NCI-H69 (cell line): ENCODE results near the gene DLX1.
"Not testable (repeated sequence)": the region's sequence is repeated elsewhere in the genome, so short reads cannot be mapped to it uniquely, and the experiment has no call there.

ENCODE experiments used
- DNase-seq: peaks from one replicate; lab custom pipeline; 2025; lab: John Stamatoyannopoulos, UW

Gene DLX1

DNA sequence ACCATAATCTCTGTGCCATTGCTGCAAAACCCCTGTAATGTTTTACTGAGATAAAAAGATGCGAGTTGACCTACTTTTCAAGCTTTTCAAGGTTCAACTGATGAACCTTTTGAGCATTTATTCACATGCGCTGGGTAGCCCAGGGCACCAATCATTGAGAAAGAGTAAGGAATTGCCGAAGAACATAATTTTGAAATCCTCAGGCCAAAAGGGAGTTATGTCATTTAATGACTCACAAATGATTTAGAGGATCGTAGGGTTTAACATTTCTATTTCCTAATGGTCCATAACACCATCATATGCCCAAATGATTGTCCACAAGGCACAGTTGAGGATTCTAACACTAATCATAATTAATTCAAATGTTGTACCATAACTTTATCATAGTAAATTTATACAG is 20.2 kb upstream of the DLX1 start:
- no peak for DNase-seq

DNA sequence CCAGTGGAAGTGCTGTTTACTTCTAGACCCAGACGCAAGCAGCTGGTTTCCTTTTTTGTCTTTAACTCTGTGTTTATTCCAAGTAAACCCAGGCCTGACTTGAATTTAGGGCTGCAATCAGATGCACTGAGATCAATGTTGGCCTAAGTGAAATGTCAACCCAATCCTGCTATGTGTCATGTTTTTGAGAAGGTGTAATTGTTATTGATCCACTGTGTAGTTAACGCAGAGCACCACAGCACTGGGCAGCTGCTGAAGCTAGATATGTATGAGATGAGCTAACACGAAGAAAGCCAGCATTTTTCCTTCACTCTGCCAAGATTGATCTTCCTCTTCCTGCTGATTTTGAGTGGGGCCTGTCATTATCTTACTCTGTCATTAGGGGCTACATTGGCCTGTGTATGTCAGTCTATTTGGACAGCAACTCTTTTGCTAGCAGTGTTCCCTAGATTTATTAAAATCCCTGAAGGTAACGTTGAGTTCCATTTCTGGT is 18.9 kb upstream of the DLX1 start:
- peak; percentile 53 for DNase-seq

DNA sequence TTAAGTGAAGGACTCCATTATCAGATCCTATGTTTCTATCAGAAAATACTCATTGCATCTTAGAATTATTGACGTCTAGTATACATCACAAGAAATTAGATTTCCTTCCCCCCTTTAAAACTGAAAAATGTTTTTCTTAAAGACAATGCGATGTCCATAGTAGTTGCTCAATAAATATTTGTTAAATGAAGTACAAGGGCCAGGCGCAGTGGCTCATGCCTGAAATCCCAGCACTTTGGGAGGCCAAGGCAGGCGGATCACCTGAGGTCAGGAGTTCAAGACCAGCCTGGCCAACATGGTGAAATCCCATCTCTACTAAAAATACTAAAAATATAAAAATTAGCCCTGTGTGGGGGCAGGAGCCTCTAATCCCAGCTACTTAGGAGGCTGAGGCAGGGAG is 17.4 kb upstream of the DLX1 start:
- DNase-seq = not testable (repeated sequence)

DNA sequence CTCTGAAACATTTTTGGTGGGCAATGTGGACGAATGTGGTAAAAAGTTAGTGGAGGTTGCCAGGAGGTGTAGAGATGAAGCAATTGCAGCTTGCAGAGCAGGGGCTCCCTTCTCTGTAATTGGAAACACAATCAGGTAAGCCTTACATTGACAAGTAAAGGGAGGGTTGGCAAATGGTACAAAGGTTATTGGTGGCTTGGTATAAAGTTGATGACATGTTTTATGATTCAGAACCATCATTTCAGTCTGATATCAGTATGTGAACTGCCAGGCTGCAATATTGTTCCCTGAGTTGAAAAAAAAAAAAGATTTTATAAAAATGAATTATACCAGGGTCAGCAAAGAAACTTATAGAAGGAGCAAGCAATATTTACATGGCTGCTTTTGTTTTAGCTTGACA is 14.4 kb upstream of the DLX1 start:
- peak; percentile 43 for DNase-seq

- DNase-seq = peak; percentile 82
Measured at GRCh38 chr2:172072303-172072702, 13.0 kb upstream of the DLX1 start.

DNA sequence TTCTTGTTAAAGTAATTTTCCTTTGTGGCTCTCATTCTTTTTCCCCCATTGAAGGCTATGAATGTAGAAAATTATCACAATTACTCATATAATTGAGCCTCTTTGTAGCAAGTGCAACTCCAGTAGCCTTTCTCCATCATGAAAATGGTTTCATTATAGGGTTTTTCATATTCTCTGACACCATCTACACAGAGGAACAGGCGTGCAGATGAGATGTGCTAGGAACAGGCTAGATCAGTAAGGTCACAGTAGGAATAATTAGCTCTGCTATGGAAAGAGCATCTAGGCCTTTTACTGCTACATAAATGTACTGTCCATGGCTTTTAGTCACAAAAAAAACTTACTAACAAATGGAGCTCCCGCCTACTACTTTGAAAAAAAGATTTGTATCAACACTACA is 12.6 kb upstream of the DLX1 start:
- peak; percentile 62 for DNase-seq

DNA sequence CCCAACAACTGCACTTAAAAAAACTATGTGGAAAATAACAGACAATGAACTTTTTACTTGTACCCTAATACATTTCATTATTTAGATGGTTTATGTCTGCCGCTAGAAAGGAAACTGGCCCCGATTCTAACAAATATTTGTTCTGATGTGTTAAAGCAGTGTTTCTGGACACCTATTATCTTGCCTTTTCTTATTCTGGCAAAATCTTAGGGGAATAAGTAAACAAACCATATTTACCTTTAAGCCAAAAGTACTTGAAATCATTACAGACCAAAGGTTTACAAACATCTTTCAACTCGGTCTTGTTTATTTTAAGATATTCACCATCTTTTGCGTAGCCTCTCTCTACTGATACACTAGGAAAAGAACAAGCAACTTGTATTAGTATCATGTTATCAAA is 11.8 kb upstream of the DLX1 start:
- no peak for DNase-seq

DNA sequence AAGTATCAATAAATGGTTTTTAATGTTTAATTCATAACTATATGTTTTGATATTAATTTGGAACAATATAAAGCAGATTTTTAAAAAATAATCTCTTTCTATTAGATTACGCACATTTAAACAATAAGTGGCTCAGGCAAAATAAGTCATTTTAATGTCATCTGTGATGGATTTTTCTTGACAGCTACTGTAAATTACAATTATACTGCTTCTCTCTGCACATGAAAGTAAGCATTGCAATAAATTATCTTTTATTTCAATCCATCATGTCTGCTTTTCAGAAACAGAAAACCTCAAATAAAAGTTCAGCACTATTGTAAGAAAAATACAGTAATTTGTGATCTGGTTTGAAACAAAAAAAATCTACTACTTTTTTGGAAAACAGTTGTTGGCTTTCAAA is 11.1 kb upstream of the DLX1 start:
- no peak for DNase-seq

GRCh38 chr2:172079416-172079815 is 5.9 kb upstream of the DLX1 start:
- no peak for DNase-seq

DNA sequence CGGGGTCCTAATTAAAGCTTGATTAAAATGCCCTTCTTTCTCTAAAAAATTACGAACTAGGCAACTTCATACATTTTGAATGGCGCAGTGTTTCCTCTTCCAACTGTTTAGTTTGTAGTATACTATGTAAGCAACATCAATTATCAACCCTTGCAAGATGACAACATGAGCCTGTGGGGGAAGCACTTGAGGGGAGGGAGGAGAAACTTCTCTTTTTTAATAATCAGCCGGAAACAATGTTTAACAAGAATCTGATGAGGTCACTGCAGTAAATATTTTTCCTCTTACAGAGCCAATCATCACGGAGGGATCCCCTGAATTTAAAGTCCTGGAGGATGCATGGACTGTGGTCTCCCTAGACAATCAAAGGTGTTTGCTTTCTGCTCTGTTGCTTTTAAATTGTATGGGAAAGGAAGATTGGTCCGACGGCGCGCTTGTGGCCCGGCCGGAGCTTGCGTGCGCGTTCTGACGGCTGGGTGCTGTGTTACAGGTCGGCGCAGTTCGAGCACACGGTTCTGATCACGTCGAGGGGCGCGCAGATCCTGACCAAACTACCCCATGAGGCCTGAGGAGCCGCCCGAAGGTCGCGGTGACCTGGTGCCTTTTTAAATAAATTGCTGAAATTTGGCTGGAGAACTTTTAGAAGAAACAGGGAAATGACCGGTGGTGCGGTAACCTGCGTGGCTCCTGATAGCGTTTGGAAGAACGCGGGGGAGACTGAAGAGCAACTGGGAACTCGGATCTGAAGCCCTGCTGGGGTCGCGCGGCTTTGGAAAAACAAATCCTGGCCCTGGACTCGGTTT is 5.3 kb upstream of the DLX1 start:
- peak; percentile 68 for DNase-seq

DNA sequence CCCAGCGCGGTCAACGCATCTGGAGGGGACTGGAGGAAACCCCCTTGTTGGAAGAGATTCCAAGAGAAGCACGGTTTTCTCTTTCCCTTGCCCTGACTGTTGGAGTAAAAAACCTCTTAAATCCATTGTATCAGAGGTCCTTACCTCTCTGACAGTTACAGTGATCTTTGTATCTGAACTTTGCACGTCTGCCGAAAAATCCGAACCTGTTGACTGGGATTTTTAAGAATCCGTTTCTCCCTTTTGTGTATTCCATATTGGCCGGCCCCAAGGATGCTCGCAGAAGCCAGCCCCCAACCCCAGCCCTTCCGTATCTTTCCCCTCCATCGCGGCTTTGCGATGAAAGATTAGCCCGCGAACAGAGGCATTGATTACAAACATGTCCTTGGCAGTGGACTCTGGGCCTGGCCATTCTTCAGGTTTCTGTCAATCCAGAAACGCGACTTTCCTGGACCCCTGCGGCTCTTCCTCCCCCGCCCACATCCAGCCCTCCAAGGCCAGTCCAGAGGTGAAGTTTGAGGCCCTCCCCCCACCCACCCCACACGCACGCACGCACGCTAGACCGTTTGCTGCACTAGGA is 4.6 kb upstream of the DLX1 start:
- peak; percentile 44 for DNase-seq

DNA sequence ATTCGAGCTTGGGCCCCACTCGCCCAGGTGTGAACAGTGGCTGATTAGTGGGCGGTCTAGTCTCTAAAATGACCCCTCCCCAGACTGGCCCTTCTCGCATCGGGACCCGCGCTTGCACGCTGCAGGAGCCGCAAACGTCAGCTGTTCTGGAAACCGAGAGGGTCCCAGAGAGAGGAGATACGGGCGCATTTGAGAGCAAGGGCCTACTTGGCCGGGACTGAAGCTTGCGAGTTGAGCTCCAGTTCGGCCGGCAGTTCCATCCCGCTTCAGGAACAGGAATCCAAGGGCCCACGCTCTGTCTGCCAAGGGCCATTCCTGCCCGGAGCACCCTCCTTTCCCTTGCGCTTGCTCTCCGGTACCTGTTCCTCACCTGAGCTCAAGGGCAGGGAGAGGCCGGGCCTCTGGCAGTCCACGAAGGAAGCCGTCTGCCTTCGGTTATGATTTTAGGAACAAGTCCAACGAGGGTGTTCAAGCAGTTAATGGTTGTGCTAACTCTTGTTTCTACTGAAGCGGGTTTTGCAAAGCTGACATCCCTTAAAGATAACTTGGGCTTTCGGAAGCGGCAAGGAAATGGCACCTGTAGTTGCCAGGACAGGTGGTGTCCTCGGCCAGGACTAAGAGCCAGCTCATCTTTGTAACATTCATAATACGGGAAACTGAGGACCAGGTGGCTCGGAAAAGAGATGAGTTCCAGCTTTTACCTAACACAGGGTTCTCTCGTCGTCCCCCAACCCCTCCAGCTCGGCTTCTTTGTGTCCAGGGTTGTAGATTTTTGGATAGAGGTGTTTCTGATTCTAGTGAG is 3.9 kb upstream of the DLX1 start:
- DNase-seq = peak; percentile 55

DNA sequence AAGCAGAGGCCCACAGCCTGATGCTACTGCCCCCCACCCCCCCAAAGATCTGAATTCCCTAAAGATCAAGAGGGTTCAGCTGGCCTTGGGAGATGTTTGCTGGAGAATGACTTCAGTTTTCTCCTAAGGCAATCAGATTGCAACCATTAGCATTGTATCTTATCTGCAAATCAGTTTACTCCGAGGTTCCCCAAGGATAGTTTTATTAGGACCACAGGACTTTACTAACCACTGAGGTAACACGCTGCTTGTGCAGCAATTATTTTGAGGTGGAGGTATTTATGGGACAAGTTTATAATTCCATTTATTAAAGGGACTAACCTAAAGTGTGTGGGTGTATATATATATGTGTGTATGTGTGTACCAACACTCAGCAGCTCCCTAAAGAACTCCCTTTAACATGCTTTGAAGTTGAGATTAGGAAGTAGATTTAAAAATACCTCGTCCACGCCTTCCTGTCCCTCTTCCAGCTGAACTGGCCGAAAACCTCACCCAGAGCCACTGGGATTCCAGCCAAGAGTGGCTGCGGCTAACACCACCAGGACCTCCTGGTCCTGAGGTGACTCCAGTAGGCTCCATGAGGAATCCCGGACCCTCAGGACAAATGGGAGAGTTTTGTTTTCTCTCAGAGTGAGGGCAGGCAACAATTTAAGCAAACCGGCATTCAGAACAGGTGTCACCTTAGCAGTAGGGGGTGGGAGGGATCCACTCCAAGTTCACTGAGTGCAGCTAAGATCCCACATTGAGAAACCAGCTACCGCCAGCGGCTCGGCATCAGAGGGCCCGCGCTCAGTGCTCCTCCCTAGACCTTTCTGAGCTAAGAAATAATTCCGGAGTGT is 3.0 kb upstream of the DLX1 start:
- DNase-seq = peak; percentile 41

- peak; percentile 41 for DNase-seq
Measured at GRCh38 chr2:172082944-172083627, 2.2 kb upstream of the DLX1 start.

DNA sequence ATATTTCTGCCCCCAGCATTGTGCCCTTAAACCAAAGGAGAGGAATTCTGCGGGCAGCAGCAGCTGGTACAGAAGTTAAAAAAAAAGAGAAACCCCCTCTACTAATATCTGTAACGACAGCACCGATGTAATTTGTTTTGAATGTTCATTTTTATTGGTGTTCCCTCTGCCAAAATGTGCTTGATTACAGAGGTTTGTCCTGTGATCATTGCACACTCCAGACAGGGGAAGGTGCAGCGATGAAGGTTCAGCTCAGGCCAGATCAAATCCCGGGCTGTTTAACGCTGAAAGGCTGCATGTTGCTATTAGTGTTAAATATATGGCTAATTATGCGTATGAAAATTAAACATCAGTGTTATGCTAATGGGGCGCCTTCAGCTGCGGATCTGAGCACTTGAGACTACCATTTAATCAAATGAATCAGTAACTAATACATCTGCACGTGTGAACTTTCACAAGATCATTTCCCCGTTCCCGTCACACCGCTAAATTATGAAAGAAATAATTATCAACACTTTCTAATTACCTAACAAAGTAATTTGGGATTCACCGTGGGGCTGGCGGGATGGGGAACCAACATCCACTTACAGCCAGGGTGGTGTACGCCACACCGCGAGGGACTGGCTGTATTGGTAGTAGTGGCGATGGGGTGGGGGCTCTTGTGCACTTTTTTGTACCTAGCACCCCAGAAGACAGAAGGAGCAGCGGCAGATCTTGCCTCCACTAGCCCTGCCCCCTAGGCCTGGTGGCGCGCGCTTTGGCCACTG is 1.5 kb upstream of the DLX1 start:
- DNase-seq = no peak

DNA sequence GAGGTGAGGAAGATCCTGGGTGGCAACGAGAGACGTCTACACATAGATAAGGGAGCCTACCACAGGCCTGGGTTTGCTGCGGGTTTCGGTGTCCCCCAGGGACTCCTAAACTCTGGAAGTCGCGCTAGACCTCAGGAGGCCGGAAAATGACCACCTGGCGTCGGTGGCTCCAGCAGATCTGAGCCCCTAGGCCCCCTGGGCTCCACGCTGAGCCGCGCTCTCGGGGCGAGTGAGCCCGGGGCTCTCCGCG is 987 bp upstream of the DLX1 start:
- DNase-seq = peak; percentile 82

GRCh38 chr2:172084645-172085459 is 455 bp upstream of the DLX1 start:
- DNase-seq = peak; percentile 91

DNA sequence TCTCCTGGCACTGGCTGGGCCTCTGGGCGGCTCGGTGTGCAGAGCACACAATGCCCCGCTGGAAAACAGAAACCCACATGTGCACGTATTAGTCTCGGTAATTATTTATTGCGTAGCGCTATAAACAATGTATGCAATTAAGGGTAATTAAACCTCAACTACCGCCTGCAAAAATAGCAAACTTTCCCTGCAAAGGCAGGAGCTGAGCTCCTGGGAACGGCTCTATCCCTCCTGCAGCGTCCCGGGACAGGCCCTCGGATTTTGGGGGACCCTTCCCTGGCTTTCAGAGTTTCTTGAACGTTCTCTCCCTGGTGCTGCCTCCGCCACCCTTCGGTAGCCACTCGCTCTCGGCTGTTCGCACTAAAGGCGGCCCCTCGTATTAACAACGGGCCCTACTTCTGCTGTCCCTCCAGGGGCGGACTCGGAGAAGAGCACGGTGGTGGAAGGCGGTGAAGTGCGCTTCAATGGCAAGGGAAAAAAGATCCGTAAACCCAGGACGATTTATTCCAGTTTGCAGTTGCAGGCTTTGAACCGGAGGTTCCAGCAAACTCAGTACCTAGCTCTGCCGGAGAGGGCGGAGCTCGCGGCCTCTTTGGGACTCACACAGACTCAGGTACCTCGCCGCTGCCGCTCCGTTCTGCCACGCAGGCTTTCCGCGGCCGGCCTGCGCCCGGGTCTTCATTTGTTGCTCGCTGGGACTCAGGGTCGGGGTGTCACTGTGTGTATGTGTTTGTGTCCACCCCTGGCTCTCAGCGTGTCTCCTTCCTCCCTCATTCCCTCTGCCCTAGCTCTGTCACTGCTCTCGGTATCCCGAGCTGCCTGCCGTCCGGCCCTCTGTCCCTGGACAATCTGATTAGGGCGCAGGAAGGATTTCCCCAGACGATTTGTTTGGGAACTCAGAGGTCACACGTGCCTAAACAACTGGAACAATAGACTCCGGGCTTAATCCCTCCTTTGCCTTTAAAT is 1.2 kb downstream of the DLX1 start:
- peak; percentile 68 for DNase-seq
